Thyroid gland (tissue), 4 donors: ENCODE measurements around the gene ANKRD39. TPM values are rescaled to one million over a fixed set of nuclear protein-coding genes. Genes with fewer than 3 reads are reported as not detected.
A peak's percentile ranks its signal among the peaks of the same experiment; 100 is the strongest.

ENCODE experiments used
- DNase-seq, 2 donors: peaks; one replicate each; pipeline ENCODE4 v3.0.0-alpha.2; 2019
- H3K27ac ChIP-seq, 3 donors: fragments of 200-600 bp; sonication (generic); 1 replicate in 2 of 3; 2 replicates in 1 of 3; pipeline ENCODE4 v1.5.1; 2016 to 2019; ENCODE audit warnings: mild to moderate bottlenecking in 1 of 3, moderate library complexity in 1 of 3
- H3K27me3 ChIP-seq: fragments of 200-600 bp; sonication (generic); one replicate; pipeline ENCODE4 v1.5.1; 2019
- H3K36me3 ChIP-seq, 2 donors: fragments of 200-600 bp; sonication (generic); one replicate each; pipeline ENCODE4 v1.5.1; 2016 to 2019
- H3K4me1 ChIP-seq, 2 donors: fragments of 200-600 bp; sonication (generic); one replicate each; pipeline ENCODE4 v1.5.1; 2017 to 2019
- H3K4me3 ChIP-seq, 3 donors: fragments of 200-600 bp; sonication (generic); replicated peaks in 1 of 3; 1 replicate in 2 of 3; 2 replicates in 1 of 3; pipeline ENCODE4 v1.5.1; 2016; ENCODE audit warnings: mild to moderate bottlenecking in 1 of 3
- H3K9me3 ChIP-seq: fragments of 200-600 bp; sonication (generic); one replicate; pipeline ENCODE4 v1.5.1; 2017
- POLR2A ChIP-seq, 2 donors: fragments of 450-650 bp; IDR thresholded peaks; one replicate each; pipeline ENCODE4 v1.6.1; 2017; ENCODE audit warnings: antibody characterized with exemption in 2 of 2, mild to moderate bottlenecking in 2 of 2, moderate library complexity in 1 of 2
- WGBS, 2 donors: methylation state at CpG; one replicate each; pipeline ENCODE4 v1.1.5; 2017; 5-methylcytosine and 5-hydroxymethylcytosine counted together
- intact Hi-C: fragments of 100-400 bp; cut with DNase I; formaldehyde crosslinking; loops from one replicate; pipeline ENCODE4 v1.15.1; 2023
- total RNA-seq, 4 donors: library from RNA; depleted of rRNA; stranded (reverse); fragments of >200 nt; gene quantifications; one replicate each; pipeline ENCODE4 v1.2.3, GENCODE V29; 2016
- TF ChIP-seq, protein P1 (sequence below), 6 experiments: fragments of 200-600 bp in 3 of 6; fragments of 450-650 bp in 3 of 6; sonication (generic) in 3 of 6; IDR thresholded peaks; one replicate each; pipeline ENCODE4 v1.5.1; 2016 to 2019; ENCODE audit warnings: antibody characterized with exemption in 6 of 6, mild to moderate bottlenecking in 2 of 6, inconsistent platforms in 1 of 6, moderate library complexity in 1 of 6

Gene ANKRD39
- total RNA-seq, 4 donors from 2014 or later = 11.6 to 25.7 (median 14.1) TPM

DNA sequence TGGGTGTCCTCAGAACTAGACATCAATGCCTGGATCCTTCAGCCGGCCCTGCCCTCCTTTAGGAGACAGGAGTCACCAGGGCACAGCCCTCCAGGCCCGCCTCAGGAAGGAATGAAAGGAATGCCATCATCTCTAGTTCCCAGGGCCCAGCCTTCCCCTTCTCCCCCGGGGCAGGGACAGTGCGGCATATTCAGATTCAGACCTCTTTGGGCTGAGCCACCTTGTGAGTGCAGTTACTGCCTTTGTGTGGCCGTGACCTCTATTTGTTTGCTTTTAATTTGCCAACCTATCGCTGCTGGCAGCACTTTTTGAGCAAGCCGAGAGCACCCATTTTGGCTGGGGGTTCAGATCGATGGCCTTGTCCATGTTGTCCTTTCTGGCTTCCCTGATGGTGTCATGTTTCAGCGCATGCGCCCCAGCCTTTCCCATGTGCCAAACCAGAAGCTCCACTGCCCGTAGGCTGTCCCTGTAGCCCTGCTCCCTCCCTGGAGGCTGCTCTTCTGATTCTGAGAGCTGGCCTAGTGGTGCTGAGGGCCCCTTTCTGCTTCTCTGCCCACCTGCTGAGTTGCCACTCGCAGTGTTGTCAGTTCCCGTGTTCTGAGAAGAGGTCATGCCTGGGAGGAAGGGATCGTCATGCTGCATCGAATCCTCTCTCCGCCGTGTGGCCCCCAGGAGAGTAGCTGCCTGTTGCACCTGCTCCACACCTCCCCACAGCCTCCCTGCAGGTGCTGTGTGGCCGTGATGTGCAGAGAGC lies 24.9 kb downstream of the ANKRD39 start:
- intact Hi-C loops = no loop called here
- no peak overlapping the region for H3K4me3 ChIP-seq
- 30 to 47% methylated on average over 18 of the region's 18 CpGs for WGBS, 2 donors
- no peaks in the 10 kb centered on the region for H3K27me3 ChIP-seq
- peaks cover 15 to 23% of the 10 kb centered on the region in 2 donors for H3K4me1 ChIP-seq
- H3K27ac ChIP-seq = peak overlapping the region; percentile 81 to 84 (median 84)
- peak; percentile 93 to 94 for DNase-seq
- peaks cover 28 to 39% of the 10 kb centered on the region in 2 donors for H3K36me3 ChIP-seq
- peak in 1 of 2 donors; percentile 64 for TF ChIP-seq POLR2A (IDR thresholded peaks at IDR 0.05)
- TF ChIP-seq, protein P1, sequence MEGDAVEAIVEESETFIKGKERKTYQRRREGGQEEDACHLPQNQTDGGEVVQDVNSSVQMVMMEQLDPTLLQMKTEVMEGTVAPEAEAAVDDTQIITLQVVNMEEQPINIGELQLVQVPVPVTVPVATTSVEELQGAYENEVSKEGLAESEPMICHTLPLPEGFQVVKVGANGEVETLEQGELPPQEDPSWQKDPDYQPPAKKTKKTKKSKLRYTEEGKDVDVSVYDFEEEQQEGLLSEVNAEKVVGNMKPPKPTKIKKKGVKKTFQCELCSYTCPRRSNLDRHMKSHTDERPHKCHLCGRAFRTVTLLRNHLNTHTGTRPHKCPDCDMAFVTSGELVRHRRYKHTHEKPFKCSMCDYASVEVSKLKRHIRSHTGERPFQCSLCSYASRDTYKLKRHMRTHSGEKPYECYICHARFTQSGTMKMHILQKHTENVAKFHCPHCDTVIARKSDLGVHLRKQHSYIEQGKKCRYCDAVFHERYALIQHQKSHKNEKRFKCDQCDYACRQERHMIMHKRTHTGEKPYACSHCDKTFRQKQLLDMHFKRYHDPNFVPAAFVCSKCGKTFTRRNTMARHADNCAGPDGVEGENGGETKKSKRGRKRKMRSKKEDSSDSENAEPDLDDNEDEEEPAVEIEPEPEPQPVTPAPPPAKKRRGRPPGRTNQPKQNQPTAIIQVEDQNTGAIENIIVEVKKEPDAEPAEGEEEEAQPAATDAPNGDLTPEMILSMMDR (IDR thresholded peaks at IDR 0.05) = peak in 1 of 6 experiments; percentile 14
- H3K9me3 ChIP-seq = no peaks in the 10 kb centered on the region

- intact Hi-C loops = no loop called here
- no peak for DNase-seq
- Histone ChIP-seq H3K36me3 (peaks cover 30 to 45% of the 10 kb centered on the region in 2 donors), H3K4me3 (no peak overlapping the region), H3K9me3 (no peaks in the 10 kb centered on the region), H3K27me3 (no peaks in the 10 kb centered on the region), H3K4me1 (peaks cover 15 to 23% of the 10 kb centered on the region in 2 donors), H3K27ac (peak overlapping the region; percentile 81 to 84 (median 84))
- TF ChIP-seq POLR2A (IDR thresholded peaks at IDR 0.05) = no peak
- TF ChIP-seq, protein P1 (IDR thresholded peaks at IDR 0.05) = no peak
- WGBS, 2 donors = 64 to 68% methylated on average over 10 to 11 of the region's 11 CpGs
Measured at GRCh38 chr2:96832408-96832753, 25.4 kb downstream of the ANKRD39 start.

DNA sequence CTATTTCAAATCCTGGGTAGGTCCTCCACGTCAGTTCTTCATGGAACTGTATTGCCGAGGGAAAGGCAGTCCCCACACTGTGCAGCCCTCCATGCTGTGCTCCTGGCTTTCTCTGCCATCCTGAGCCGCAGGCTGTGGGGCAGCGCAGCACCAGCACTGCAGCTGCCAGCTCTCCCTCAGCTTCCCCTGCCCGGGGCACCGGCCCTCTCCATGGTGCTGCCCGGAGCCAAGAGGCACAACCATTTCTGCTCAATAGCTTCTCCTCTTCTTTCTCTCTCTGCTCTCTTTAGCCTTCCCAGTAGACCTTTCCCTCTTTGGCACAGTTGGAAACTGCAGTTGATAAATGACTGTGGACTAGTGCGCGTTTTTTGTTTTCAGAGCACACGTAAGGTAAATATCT lies 26.1 kb downstream of the ANKRD39 start:
- H3K9me3 ChIP-seq = no peaks in the 10 kb centered on the region
- peak overlapping the region in 2 of 3 donors; percentile 84 for H3K27ac ChIP-seq
- intact Hi-C loops = no loop called here
- peaks cover 15 to 23% of the 10 kb centered on the region in 2 donors for H3K4me1 ChIP-seq
- no peaks in the 10 kb centered on the region for H3K27me3 ChIP-seq
- H3K36me3 ChIP-seq = peaks cover 30 to 46% of the 10 kb centered on the region in 2 donors
- WGBS, 2 donors = 78 to 85% methylated on average over 9 to 10 of the region's 10 CpGs
- peak in 1 of 2 donors; percentile 25 for DNase-seq
- no peak overlapping the region for H3K4me3 ChIP-seq
- TF ChIP-seq, protein P1 (IDR thresholded peaks at IDR 0.05) = no peak
- TF ChIP-seq POLR2A (IDR thresholded peaks at IDR 0.05) = no peak

- H3K9me3 ChIP-seq = no peaks in the 10 kb centered on the region
- no peak overlapping the region for H3K4me3 ChIP-seq
- no peak for DNase-seq
- TF ChIP-seq, protein P1 (IDR thresholded peaks at IDR 0.05) = no peak
- no peak for TF ChIP-seq POLR2A (IDR thresholded peaks at IDR 0.05)
- 71 to 74% methylated on average over 3 to 5 of the region's 5 CpGs for WGBS, 2 donors
- H3K27ac ChIP-seq = no peak overlapping the region
- H3K36me3 ChIP-seq = peaks cover 30 to 49% of the 10 kb centered on the region in 2 donors
- no peaks in the 10 kb centered on the region for H3K27me3 ChIP-seq
- intact Hi-C loops = no loop called here
- H3K4me1 ChIP-seq = peaks cover 15 to 23% of the 10 kb centered on the region in 2 donors
Measured at GRCh38 chr2:96830044-96830562, 27.7 kb downstream of the ANKRD39 start.

- DNase-seq = no peak
- WGBS, 2 donors = 92 to 98% methylated on average over 13 of the region's 13 CpGs
Measured at GRCh38 chr2:96828874-96829273, 28.9 kb downstream of the ANKRD39 start.

More at GRCh38 chr2:96828874-96829273, 28.9 kb downstream of the ANKRD39 start:
- Histone ChIP-seq H3K36me3 (peaks cover 30 to 49% of the 10 kb centered on the region in 2 donors), H3K27ac (no peak overlapping the region), H3K27me3 (no peaks in the 10 kb centered on the region), H3K4me1 (peaks cover 22 to 28% of the 10 kb centered on the region in 2 donors), H3K9me3 (no peaks in the 10 kb centered on the region), H3K4me3 (no peak overlapping the region)
- TF ChIP-seq, protein P1 (IDR thresholded peaks at IDR 0.05) = no peak
- no peak for TF ChIP-seq POLR2A (IDR thresholded peaks at IDR 0.05)
- intact Hi-C loops = no loop called here
